ENCODE data around the gene TMEM38B. TPM values are rescaled to one million over a fixed set of nuclear protein-coding genes. Genes with fewer than 3 reads are reported as not detected.

TMEM38B gene
- total and polyA plus RNA-seq, 2 of the 8 experiments (the other 6 are each of a cell fraction or from before 2014, with no cell fraction given), result 10.6 to 12.4 TPM

DNA sequence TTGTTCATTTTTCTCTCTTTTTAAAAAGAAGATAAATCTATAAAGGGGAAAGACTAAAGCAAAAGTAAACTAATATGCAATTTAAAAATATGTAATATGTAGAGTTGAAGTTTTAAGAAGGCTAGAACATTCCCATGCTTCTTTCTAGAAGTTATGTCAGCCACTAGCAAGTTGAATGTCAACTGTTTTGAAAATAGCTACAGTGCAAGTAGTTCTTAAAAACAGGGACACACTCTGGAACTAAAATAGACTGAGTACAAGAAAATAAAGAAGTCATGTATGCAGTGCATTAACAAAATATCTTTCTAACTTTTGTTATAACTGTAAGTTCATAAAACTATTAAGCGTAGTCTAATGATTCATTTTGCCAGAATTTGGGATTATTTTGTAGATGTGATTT lies 7.9 kb downstream of the TMEM38B start:
- TF ChIP-seq JUND (IDR thresholded peaks at IDR 0.05; ENCODE audit: low read length), result no peak
- TF ChIP-seq TAF1 (IDR thresholded peaks at IDR 0.05; ENCODE audit: low read depth, low read length), result no peak
- no peak for TF ChIP-seq POLR2A (IDR thresholded peaks at IDR 0.05; ENCODE audit: control extremely low read depth in 1 of 2, low read depth in 2 of 2, low read length in 2 of 2)
- TF ChIP-seq YY1 (IDR thresholded peaks at IDR 0.05; ENCODE audit: low read depth, low read length), result no peak
- no peak for TF ChIP-seq SIX5 (IDR thresholded peaks at IDR 0.05; ENCODE audit: low read depth, low read length)
- CTCF ChIA-PET (ENCODE audit: partially characterized antibody), result no interaction called here
- POLR2A ChIA-PET (ENCODE audit: partially characterized antibody), result interaction anchor here (0.6 kb wide), 1 partner anchor 46 kb away, joined by 3 read pairs; no protein-coding TSS in a partner anchor

More for the DNA sequence above, 7.9 kb downstream of the TMEM38B start:
- H3K18ac ChIP-seq (ENCODE audit: extremely low read depth, low read length), result no peak overlapping the region
- no peak overlapping the region for H3K4me2 ChIP-seq (ENCODE audit: insufficient read depth in 1 of 2, low read depth in 2 of 2, low read length in 2 of 2)
- H3K79me2 ChIP-seq (ENCODE audit: control insufficient read depth in 1 of 2, insufficient read depth in 2 of 2, low read length in 2 of 2), result peaks cover 0 to under 1% of the 10 kb centered on the region in 2 experiments; a peak in 1 of 4 replicates
- no peak overlapping the region for H3K27ac ChIP-seq (ENCODE audit: low read depth, low read length)
- no peak overlapping the region for H2BK12ac ChIP-seq (ENCODE audit: low read depth, low read length)
- no peak overlapping the region for H4K91ac ChIP-seq (replicated peaks; ENCODE audit: insufficient read length, low read length)
- H3K4me3 ChIP-seq (ENCODE audit: extremely low read depth in 1 of 4, insufficient read depth in 2 of 4, low read depth in 3 of 4, low read length in 4 of 4), result no peak overlapping the region
- no peaks in the 10 kb centered on the region for H3K27me3 ChIP-seq (replicated peaks in 1 of 4; ENCODE audit: control insufficient read depth in 3 of 4, extremely low read depth in 1 of 4, insufficient read depth in 3 of 4, low read length in 3 of 4)
- no peak overlapping the region for H2AFZ ChIP-seq (ENCODE audit: low read length)
- H2BK5ac ChIP-seq (ENCODE audit: low read depth, low read length), result no peak overlapping the region
- no peaks in the 10 kb centered on the region for H3K9me3 ChIP-seq (ENCODE audit: insufficient read depth in 2 of 2, low read depth in 1 of 2, low read length in 1 of 2)
- no peaks in the 10 kb centered on the region for H3K23me2 ChIP-seq (ENCODE audit: low read depth, low read length)
- H3K9ac ChIP-seq (replicated peaks in 1 of 4; ENCODE audit: extremely low read depth in 1 of 4, low read depth in 3 of 4, low read length in 3 of 4), result no peak overlapping the region
- no peak overlapping the region for H2BK120ac ChIP-seq (replicated peaks; ENCODE audit: low read depth, low read length)
- 0% methylated on average over 1 of the region's 1 CpG; no CpG with 5 or more reads in 1 of the 2 experiments for WGBS, 2 experiments (ENCODE audit: extremely low coverage in 1 of 2, insufficient coverage in 1 of 2, insufficient read length in 1 of 2, insufficient replicate concordance in 2 of 2, low coverage in 1 of 2, low lambda C conversion rate in 2 of 2, missing lambda C conversion rate in 1 of 2)
- H3K4me1 ChIP-seq (replicated peaks in 1 of 4; ENCODE audit: control insufficient read depth in 3 of 4, insufficient read depth in 4 of 4, low read length in 3 of 4), result no peaks in the 10 kb centered on the region
- no peaks in the 10 kb centered on the region for H3K79me1 ChIP-seq (ENCODE audit: low read depth, low read length)
- H2BK20ac ChIP-seq (ENCODE audit: low read length), result no peak overlapping the region
- DNase-seq (ENCODE audit: low read depth in 1 of 2, low spot score in 2 of 2) (no peak), FAIRE-seq (no peak)
- no peak overlapping the region for H3K14ac ChIP-seq (ENCODE audit: insufficient read length)
- H3K23ac ChIP-seq (ENCODE audit: insufficient read length), result no peak overlapping the region
- H3K56ac ChIP-seq (replicated peaks; ENCODE audit: insufficient read length, low read depth, low read length), result no peak overlapping the region
- no peak overlapping the region for H2BK15ac ChIP-seq (ENCODE audit: low read length)
- no peak overlapping the region for H4K8ac ChIP-seq (ENCODE audit: extremely low read depth, insufficient read depth, low read length)
- no peaks in the 10 kb centered on the region for H3K36me3 ChIP-seq (ENCODE audit: control insufficient read depth in 2 of 4, insufficient read depth in 4 of 4, low read length in 3 of 4)
- no peak overlapping the region for H4K5ac ChIP-seq (ENCODE audit: insufficient read length, low read depth, low read length)
- H4K20me1 ChIP-seq (replicated peaks in 1 of 2; ENCODE audit: control insufficient read depth in 1 of 2, insufficient read depth in 2 of 2, low read length in 2 of 2), result no peaks in the 10 kb centered on the region
- no peak overlapping the region for H3K4ac ChIP-seq (replicated peaks; ENCODE audit: insufficient read length, low read depth, low read length)
- no peak overlapping the region for H2AK5ac ChIP-seq (ENCODE audit: low read depth, low read length)
